GM23338 (cell line): Measurements from ENCODE around the gene SYPL1. TPM values are rescaled to one million over a fixed set of nuclear protein-coding genes. Genes with fewer than 3 reads are reported as not detected.

ENCODE experiments used
- ATAC-seq: fragments of 200-7000 bp; cut with Tn5 transposase; 3 replicates; pipeline ENCODE4 v1.9.1; 2020
- DNase-seq: peaks from one replicate; pipeline ENCODE4 v3.0.0-alpha.2; 2015; ENCODE audit warnings: low spot score
- H2AFZ ChIP-seq: fragments of 200-600 bp; sonication (generic); 2 replicates; pipeline ENCODE4 v1.8.0; 2016; ENCODE audit warnings: antibody characterized with exemption, mild to moderate bottlenecking, moderate library complexity
- H3F3A ChIP-seq: fragments of 200-600 bp; sonication (generic); replicated peaks from 2 replicates; pipeline ENCODE4 v1.8.0; 2017; ENCODE audit warnings: antibody characterized with exemption, mixed run types, low read depth
- H3K27ac ChIP-seq: fragments of 200-600 bp; sonication (generic); 2 replicates; pipeline ENCODE4 v1.6.1; 2016; ENCODE audit warnings: low read depth
- H3K27me3 ChIP-seq: fragments of 200-600 bp; sonication (generic); 2 replicates; pipeline ENCODE4 v1.8.0; 2016; ENCODE audit warnings: mild to moderate bottlenecking, mixed run types, moderate library complexity; ENCODE audit not compliant: insufficient read depth
- H3K36me3 ChIP-seq: fragments of 200-600 bp; sonication (generic); 2 replicates; pipeline ENCODE4 v1.8.0; 2016; ENCODE audit warnings: mild to moderate bottlenecking; ENCODE audit not compliant: insufficient read depth
- H3K4me1 ChIP-seq: fragments of 200-600 bp; sonication (generic); 2 replicates; pipeline ENCODE4 v1.8.0; 2016; ENCODE audit warnings: mild to moderate bottlenecking, moderate library complexity; ENCODE audit not compliant: insufficient read depth
- H3K4me2 ChIP-seq: fragments of 200-600 bp; sonication (generic); 2 replicates; pipeline ENCODE4 v1.7.1; 2017; ENCODE audit warnings: mixed run types
- H3K4me3 ChIP-seq: fragments of 200-600 bp; sonication (generic); 2 replicates; pipeline ENCODE4 v1.6.1; 2016; ENCODE audit warnings: mixed run types
- H3K79me2 ChIP-seq: fragments of 200-600 bp; sonication (generic); replicated peaks from 2 replicates; pipeline ENCODE4 v1.8.0; 2017; ENCODE audit warnings: mild to moderate bottlenecking; ENCODE audit not compliant: insufficient read depth
- H3K9me2 ChIP-seq: fragments of 200-600 bp; sonication (generic); 2 replicates; pipeline ENCODE4 v1.8.0; 2017; ENCODE audit not compliant: insufficient read depth
- H4K20me1 ChIP-seq: fragments of 200-600 bp; sonication (generic); replicated peaks from 2 replicates; pipeline ENCODE4 v1.8.0; 2017; ENCODE audit warnings: mild to moderate bottlenecking; ENCODE audit not compliant: insufficient read depth
- H3K27ac Mint-ChIP-seq: 2 replicates; pipeline ENCODE4 v1.8.0; 2020; ENCODE audit warnings: inconsistent platforms, mild to moderate bottlenecking, moderate library complexity, mixed read lengths
- H3K27me3 Mint-ChIP-seq: 3 replicates; pipeline ENCODE4 v1.8.0; 2022; ENCODE audit warnings: low read depth, mild to moderate bottlenecking, moderate library complexity, mixed read lengths, inconsistent platforms; ENCODE audit not compliant: insufficient read depth, poor library complexity
- H3K36me3 Mint-ChIP-seq: 3 replicates; pipeline ENCODE4 v1.8.0; 2021; ENCODE audit warnings: low read depth, mild to moderate bottlenecking, inconsistent platforms, moderate library complexity, mixed read lengths
- H3K4me1 Mint-ChIP-seq: 3 replicates; pipeline ENCODE4 v1.8.0; 2020; ENCODE audit warnings: mild to moderate bottlenecking, inconsistent platforms, mixed read lengths
- H3K4me3 Mint-ChIP-seq: 3 replicates; pipeline ENCODE4 v1.8.0; 2021; ENCODE audit warnings: moderate library complexity, mild to moderate bottlenecking, inconsistent platforms, mixed read lengths
- H3K9me3 Mint-ChIP-seq: 3 replicates; pipeline ENCODE4 v1.8.0; 2020; ENCODE audit warnings: moderate library complexity, mild to moderate bottlenecking, inconsistent platforms, mixed read lengths
- ETS1 ChIP-seq: IDR thresholded peaks from 2 replicates; pipeline ENCODE4 v1.6.1; 2016; ENCODE audit warnings: antibody characterized with exemption
- EZH2 ChIP-seq: fragments of 200-600 bp; sonication (generic); IDR thresholded peaks from one replicate; pipeline ENCODE4 v1.8.0; 2017; ENCODE audit warnings: antibody characterized with exemption, mild to moderate bottlenecking, low read depth; ENCODE audit not compliant: unreplicated experiment
- EZH2phosphoT487 ChIP-seq: fragments of 200-600 bp; sonication (generic); IDR thresholded peaks from one replicate; pipeline ENCODE4 v1.8.1; 2018; ENCODE audit warnings: antibody characterized with exemption; ENCODE audit not compliant: unreplicated experiment
- JUNB ChIP-seq: IDR thresholded peaks from one replicate; pipeline ENCODE4 v1.6.1; 2016; ENCODE audit warnings: antibody characterized with exemption; ENCODE audit not compliant: unreplicated experiment
- NANOG ChIP-seq: IDR thresholded peaks from 2 replicates; pipeline ENCODE4 v1.6.1; 2016; ENCODE audit warnings: antibody characterized with exemption, borderline replicate concordance
- POLR2AphosphoS5 ChIP-seq: IDR thresholded peaks from 2 replicates; pipeline ENCODE4 v1.6.1; 2016; ENCODE audit warnings: antibody characterized with exemption, low read depth
- REST ChIP-seq: IDR thresholded peaks from one replicate; pipeline ENCODE4 v1.6.1; 2018; ENCODE audit warnings: antibody characterized with exemption; ENCODE audit not compliant: unreplicated experiment
- STAT1 ChIP-seq: IDR thresholded peaks from one replicate; pipeline ENCODE4 v1.6.1; 2016; ENCODE audit warnings: antibody characterized with exemption; ENCODE audit not compliant: unreplicated experiment
- ZNF114 ChIP-seq: fragments of 250-450 bp; sonication (Bioruptor Pico); IDR thresholded peaks from 2 replicates; pipeline ENCODE4 v1.5.0; 2020; ENCODE audit warnings: mild to moderate bottlenecking, moderate library complexity
- ZNF331 ChIP-seq: fragments of 250-450 bp; sonication (Bioruptor Pico); IDR thresholded peaks from 2 replicates; pipeline ENCODE4 v1.5.0; 2020; ENCODE audit warnings: low read depth, mild to moderate bottlenecking, moderate library complexity
- polyA plus RNA-seq: library from polyadenylated mRNA; unstranded; fragments of >200 nt; fragmentation: Nextera tagmentation; extraction: Ambion mirVana; gene quantifications from 2 replicates; pipeline ENCODE4 v1.2.1, GENCODE V29; 2016
- total RNA-seq: library from RNA; depleted of rRNA; stranded (reverse); fragments of >200 nt; shearing (Covaris generic); gene quantifications from 2 replicates; pipeline ENCODE4 v1.2.3, GENCODE V29; 2014

Gene SYPL1
- total and polyA plus RNA-seq, 2 experiments from 2014 or later, result 39.3 to 52.7 TPM

- H3K9me2 ChIP-seq, result no peaks in the 10 kb centered on the region; the same call in 1 of the 2 replicates
- Mint-ChIP-seq H3K9me3 (no peaks in the 10 kb centered on the region), H3K36me3 (no peaks in the 10 kb centered on the region), H3K4me1 (peaks cover 8% of the 10 kb centered on the region; the same call in 2 of the 3 replicates), H3K27ac (no peak overlapping the region), H3K4me3 (no peak overlapping the region), H3K27me3 (peaks cover 5% of the 10 kb centered on the region)
- H3K27ac ChIP-seq, result no peak overlapping the region
- no peak for ATAC-seq
- no peak overlapping the region for H3K4me3 ChIP-seq
- H4K20me1 ChIP-seq, result no peaks in the 10 kb centered on the region
- no peak for DNase-seq
- H3K4me1 ChIP-seq, result 0 out of 2 replicates have a peak, but pooled peaks cover 4% of the 10 kb centered on the region
- no peak overlapping the region for H2AFZ ChIP-seq
- no peak overlapping the region for H3K4me2 ChIP-seq
- no peaks in the 10 kb centered on the region for H3F3A ChIP-seq
- H3K79me2 ChIP-seq, result no peaks in the 10 kb centered on the region
- H3K36me3 ChIP-seq, result no peaks in the 10 kb centered on the region
- no peaks in the 10 kb centered on the region for H3K27me3 ChIP-seq
- TF ChIP-seq STAT1 (no peak), JUNB (no peak), EZH2phosphoT487 (no peak), NANOG (no peak), REST (no peak)
Observed at GRCh38 chr7:106134241-106134640, 22.1 kb upstream of the SYPL1 start.

- H3K27ac ChIP-seq, result no peak overlapping the region
- no peaks in the 10 kb centered on the region for H3F3A ChIP-seq
- no peaks in the 10 kb centered on the region for H3K79me2 ChIP-seq
- no peak overlapping the region for H3K4me3 Mint-ChIP-seq
- H2AFZ ChIP-seq, result no peak overlapping the region
- H3K27me3 Mint-ChIP-seq, result peaks cover 2% of the 10 kb centered on the region
- ATAC-seq (no peak), DNase-seq (no peak)
- H3K27me3 ChIP-seq, result no peaks in the 10 kb centered on the region
- no peak overlapping the region for H3K27ac Mint-ChIP-seq
- no peak overlapping the region for H3K4me2 ChIP-seq
- H3K9me3 Mint-ChIP-seq, result no peaks in the 10 kb centered on the region
- H3K4me1 ChIP-seq, result no peaks in the 10 kb centered on the region
- H3K36me3 Mint-ChIP-seq, result no peaks in the 10 kb centered on the region
- no peaks in the 10 kb centered on the region for H3K4me1 Mint-ChIP-seq
- H3K36me3 ChIP-seq, result no peaks in the 10 kb centered on the region
- H3K9me2 ChIP-seq, result no peaks in the 10 kb centered on the region; the same call in 1 of the 2 replicates
- no peak overlapping the region for H3K4me3 ChIP-seq
- H4K20me1 ChIP-seq, result no peaks in the 10 kb centered on the region
- TF ChIP-seq ZNF331, result no peak
- no peak for TF ChIP-seq REST
- no peak for TF ChIP-seq POLR2AphosphoS5
- TF ChIP-seq EZH2, result no peak
- TF ChIP-seq ETS1, result no peak
- TF ChIP-seq JUNB, result no peak
- no peak for TF ChIP-seq EZH2phosphoT487
- TF ChIP-seq ZNF114 (CRISPR knock-in tag), result no peak
Observed at GRCh38 chr7:106129291-106129690, 17.2 kb upstream of the SYPL1 start.
